HG03521 (cell line): ENCODE data around the gene MANEA.
"Not testable (repeated sequence)": the region's sequence is repeated elsewhere in the genome, so short reads cannot be mapped to it uniquely, and the experiment has no call there.

Experiments
- ATAC-seq: cut with Tn5 transposase; IDR thresholded peaks from one replicate; pipeline ENCODE4 v1.9.1; 2021; ENCODE audit warnings: mild to moderate bottlenecking, moderate library complexity; ENCODE audit not compliant: unreplicated experiment

Gene MANEA

GRCh38 chr6:95577304-95578105, at the start of gene MANEA:
Gene MANEA (plus strand): TSS chr6:95577535. CDS start chr6:95586440, 8,905 bp downstream.
- peak; percentile 74 for ATAC-seq

- no peak for ATAC-seq
These were observed 47.6 kb upstream of the MANEA start for GRCh38 chr6:95529762-95530161.

DNA sequence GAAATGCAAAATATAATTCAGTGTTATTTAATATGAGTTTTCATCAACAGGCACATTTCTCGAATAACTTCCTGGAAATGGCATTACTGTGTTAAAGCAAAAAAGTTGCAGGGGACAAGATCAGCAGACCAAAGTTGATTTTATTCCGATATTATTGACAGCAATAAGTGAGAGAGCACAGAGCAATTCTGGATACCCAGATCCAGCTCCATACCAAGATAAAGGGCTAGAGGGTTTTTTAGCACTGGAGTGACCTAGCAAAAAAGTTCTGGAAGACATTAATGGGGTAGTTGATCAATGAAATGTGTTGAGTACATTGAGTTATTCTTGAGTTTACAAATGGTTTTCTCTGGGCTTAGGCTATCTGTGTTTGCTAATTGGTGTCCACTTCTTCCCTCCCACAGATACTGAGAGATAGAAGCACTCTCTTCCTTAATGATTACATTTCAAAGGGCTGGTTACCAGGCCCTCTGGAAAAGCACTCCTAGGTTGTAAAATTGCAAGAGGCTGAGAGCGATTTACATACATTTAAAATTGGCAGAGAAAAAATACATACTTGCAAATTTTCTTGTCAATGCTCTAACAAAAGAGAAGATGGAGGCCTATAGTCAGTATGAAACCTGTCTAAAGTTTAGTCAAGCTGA, 47.0 kb upstream of the MANEA start:
- no peak for ATAC-seq

GRCh38 chr6:95543798-95544197, 33.5 kb upstream of the MANEA start:
- ATAC-seq, result no peak

DNA sequence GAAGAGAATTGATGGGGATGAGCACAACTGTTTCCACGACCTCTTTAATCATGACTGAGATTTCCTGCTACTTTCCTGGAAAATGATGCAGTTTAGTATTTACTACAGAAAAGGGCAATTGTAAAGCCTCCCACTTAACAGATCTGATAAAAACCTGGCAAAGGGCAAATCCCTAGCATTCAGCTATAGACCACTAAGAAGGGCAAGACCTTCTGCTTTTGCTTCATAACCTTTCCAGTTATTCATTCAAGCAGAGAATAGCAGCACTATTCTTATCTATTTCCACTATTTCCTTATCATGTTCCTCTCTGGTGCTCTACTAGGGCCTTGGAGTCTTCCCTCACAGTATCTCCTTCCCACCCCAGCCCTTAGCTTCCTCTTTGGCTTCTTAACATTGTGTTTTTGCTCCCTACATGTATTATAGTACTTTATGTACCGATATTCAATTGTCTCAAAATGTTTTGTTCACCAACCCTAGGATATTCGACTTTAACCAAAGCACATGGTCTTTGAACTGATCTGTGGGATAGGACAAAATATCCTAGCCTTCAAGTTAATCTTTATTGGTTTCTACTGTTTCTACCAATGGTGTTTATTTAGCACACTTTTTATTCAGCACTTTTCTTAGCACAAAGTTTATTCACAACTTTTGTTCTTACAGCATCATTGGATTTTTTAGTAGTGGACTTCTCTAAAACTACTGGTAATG, 32.7 kb upstream of the MANEA start:
- no peak for ATAC-seq

DNA sequence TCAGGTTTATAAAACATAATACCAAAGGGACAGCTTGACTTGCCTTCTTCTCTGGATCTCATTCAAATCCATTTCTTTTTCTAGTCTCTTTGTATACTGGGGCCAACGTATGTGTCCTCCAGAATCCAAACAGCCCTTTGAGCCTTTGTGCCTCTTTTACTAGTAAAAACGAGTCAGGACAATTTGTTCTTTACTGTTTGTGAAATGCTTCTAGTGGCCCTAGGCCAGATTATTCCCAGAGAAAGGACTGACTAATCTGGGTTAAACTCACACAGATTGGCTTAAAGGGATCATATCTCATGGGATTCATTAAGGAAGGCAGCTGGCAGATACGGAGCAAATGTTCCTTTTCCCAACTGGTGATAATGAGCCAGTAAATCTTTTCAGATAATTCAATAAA, 32.1 kb upstream of the MANEA start:
- ATAC-seq, result no peak

- ATAC-seq, result no peak
These were observed 31.6 kb upstream of the MANEA start for GRCh38 chr6:95545686-95546085.

DNA sequence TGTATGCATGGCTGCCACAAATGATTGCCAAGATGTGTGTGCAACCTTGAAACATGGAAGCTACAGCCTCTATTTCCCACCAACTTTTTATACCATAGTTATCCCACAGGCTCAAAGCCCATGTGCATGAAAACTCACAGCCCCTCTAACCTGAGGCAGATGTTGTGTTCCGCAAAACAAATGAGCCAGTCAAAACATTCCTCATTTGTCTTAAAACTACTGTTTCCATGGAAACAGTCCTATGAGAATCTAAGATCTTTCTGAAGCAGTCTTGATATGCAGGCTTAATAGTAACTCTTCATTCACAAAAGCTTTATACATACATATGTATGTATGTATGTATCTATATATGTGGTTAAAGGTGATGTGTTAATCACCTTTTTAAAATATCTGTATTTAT, 31.2 kb upstream of the MANEA start:
- ATAC-seq, result no peak

DNA sequence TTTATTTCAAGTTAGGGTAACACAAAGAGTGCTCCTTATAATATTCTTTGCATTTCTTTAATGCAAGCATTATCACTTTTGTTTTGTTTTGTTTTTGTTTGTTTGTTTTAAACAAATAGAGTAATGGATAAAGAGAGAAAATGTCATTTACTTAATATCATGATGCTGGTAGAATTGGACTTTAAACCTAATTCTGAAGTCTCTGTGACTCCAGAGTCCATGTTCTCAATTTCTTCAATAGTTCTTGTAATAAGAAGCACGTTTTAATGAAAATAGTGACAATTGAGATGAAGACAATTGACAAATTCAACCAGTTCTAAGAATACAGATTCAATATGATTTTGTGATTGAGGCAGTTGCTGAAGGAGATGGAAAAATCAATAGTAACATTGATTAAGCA, 30.3 kb upstream of the MANEA start:
- no peak for ATAC-seq

DNA sequence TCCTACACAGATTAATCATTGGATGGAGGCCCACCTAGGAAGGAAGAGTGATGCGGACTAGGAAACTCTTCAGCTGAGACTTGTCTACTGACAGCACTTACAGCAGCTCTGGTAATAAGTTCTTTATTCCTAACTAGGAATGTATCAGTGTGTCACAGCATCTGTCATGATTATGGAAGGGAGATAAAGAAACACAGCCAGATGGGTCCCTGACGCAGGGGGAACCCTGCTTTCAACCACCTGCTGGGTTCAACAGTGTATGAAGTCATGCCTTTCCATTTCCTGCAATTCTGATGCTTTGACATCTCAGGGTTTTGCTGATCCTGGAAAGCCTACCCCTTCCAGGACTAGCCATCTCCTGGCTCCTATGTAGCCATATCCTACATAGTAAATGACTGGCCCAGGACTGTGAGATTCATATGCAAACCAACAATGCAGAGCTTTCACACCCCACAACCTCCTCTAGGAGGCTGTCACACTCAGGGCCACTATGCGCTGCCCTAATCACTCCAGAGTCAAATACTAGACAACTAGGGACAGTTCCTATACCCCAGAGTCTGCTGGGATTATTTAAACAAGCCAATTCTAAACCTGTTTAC, 29.0 kb upstream of the MANEA start:
- no peak for ATAC-seq

DNA sequence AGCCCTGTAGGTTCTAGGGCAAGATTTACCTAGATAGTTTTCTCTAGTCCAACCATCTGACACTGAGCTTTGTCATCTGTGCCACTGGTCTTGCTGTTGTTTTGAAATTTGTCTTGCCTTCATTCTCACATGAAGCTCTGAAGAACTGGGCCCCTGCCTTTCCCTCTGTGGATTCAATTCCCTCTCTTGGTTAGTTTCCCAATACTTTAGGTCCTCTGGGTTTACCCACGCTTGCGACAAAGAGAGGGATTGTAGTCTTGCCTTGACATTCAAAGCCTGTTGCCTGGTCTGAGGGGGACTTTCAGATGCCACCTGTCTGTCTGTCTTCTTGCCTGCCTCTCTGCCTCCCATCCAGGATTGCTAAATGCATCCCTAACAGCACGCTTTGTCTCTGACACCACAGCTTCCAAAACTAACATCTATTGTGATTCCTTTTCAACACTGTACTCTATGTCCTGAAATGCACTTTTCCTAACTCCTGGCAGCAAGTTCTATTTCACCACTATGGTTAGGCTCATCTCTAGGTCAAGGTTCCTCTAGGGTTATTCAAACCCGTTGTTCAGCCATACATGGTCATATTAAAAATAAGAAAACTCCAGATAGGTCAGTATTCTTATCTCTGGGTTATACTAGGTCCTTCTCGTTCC, 25.5 kb upstream of the MANEA start:
- no peak for ATAC-seq

- no peak for ATAC-seq
These were observed 23.5 kb upstream of the MANEA start for GRCh38 chr6:95553880-95554279.

DNA sequence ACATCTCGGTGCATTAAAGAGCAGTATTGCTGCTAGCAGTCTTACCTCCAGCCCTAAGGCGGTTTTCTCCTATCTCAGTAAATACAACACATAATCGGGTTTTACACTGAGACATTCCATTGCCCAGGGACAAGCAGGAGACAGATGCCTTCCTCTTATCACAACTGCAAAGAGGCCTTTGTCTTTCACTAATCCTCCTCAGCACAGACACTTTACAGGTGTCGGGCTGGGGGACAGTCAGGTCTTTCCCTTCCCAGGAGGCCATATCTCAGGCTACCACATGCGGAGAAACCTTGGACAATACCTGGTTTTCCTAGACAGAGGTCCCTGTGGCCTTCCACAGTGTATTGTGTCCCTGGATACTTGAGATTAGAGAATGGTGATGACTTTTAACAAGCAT, 16.4 kb upstream of the MANEA start:
- ATAC-seq, result not testable (repeated sequence)

GRCh38 chr6:95569560-95569959, 7.8 kb upstream of the MANEA start:
- no peak for ATAC-seq

- no peak for ATAC-seq
These were observed 5.2 kb upstream of the MANEA start for GRCh38 chr6:95572098-95572497.

GRCh38 chr6:95574811-95575210, 2.5 kb upstream of the MANEA start:
- ATAC-seq, result no peak

GRCh38 chr6:95576218-95576997, 927 bp upstream of the MANEA start:
- no peak for ATAC-seq

GRCh38 chr6:95576998-95577303, 384 bp upstream of the MANEA start:
- no peak for ATAC-seq

DNA sequence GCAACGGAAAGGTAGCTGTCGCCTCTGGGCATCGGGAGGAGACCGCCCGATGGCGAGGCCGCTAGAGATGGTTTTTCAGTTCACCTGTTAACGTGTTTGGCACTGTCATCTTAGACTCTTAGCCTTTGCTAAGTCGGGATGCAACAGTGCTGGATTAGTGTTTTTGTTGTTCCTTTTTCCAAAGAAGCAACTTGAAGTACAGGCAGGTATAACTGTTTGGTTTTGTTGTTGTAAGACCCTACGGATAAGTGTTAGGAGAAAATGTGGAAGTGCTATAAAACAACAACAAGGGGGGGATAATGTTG, 723 bp downstream of the MANEA start:
- ATAC-seq, result peak; percentile 8

DNA sequence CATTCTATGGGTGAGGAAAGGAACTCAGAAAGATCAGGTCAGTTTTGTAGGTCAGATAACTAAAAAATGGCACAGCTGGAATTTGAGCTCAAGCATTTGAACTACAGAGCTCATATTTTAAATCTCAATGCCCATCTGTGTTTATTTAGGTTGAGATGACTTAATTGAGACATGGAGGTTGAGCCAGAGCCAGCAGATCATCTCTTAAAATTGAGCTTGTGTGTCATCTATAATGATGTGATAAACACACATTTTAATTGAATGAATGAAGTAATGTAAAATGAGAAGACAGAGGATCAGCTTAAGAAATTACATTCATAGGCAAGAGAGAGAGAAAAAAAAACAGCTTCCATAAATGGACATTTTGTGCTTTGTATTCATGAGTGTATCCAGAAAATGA, 3.7 kb downstream of the MANEA start:
- ATAC-seq, result no peak

DNA sequence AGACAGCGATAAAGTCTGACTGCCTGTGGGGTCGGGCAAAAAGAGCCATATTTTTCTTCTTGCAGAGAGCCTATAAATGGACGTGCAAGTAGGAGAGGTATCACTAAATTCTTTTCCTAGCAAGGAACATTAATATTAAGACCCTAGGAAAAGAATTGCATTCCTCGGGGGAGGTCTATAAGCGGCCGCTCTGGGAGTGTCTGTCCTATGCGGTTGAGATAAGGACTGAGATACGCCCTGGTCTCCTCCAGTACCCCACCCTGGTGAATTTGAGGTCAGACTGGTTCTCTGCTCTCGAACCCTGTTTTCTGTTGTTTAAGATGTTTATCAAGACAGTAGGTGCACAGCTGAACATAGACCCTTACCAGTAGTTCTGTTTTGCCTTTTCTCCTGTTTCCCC, 6.9 kb downstream of the MANEA start:
- ATAC-seq, result not testable (repeated sequence)
